ENCODE data around the gene DIAPH1.
"Not testable (repeated sequence)": the region's sequence is repeated elsewhere in the genome, so short reads cannot be mapped to it uniquely, and the experiment has no call there.

Gene DIAPH1

GRCh38 chr5:141623186-141623585, 4.4 kb upstream of the DIAPH1 start:
- no peak for TF ChIP-seq CTCF (IDR thresholded peaks at IDR 0.05; ENCODE audit: low read depth, low read length)
- H3K4me3 ChIP-seq (ENCODE audit: low read depth, low read length): no peak overlapping the region

GRCh38 chr5:141618030-141618803, 583 bp downstream of the DIAPH1 start:
- H3K4me3 ChIP-seq (ENCODE audit: low read depth, low read length): peak overlapping the region; percentile 72
- TF ChIP-seq CTCF (IDR thresholded peaks at IDR 0.05; ENCODE audit: low read depth, low read length): no peak

- H3K4me3 ChIP-seq (ENCODE audit: low read depth, low read length): peak overlapping the region; percentile 72
- no peak for TF ChIP-seq CTCF (IDR thresholded peaks at IDR 0.05; ENCODE audit: low read depth, low read length)
These were observed 1.1 kb downstream of the DIAPH1 start for GRCh38 chr5:141617682-141618029.

DNA sequence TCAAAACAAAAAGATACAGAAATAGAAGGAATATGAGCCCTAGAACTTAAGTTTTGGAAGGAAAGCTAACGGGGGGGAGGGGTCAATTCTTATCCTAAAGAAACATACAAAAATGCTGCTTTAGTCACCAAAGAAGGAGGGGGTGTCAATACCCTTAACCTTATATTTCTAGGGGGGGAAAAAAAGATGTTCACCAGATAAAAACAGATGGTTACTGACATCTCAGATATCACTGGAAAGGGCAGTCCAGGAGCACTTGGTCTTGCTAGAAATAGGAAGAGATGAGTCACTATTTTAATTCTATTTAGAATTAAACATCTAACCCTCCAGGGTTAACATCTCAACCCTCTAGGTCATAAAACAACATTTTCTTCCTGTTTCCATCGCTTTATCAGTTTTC, 1.7 kb downstream of the DIAPH1 start:
- H3K4me3 ChIP-seq (ENCODE audit: low read depth, low read length): no peak overlapping the region; the same call in 1 of the 2 replicates
- no peak for TF ChIP-seq CTCF (IDR thresholded peaks at IDR 0.05; ENCODE audit: low read depth, low read length)

DNA sequence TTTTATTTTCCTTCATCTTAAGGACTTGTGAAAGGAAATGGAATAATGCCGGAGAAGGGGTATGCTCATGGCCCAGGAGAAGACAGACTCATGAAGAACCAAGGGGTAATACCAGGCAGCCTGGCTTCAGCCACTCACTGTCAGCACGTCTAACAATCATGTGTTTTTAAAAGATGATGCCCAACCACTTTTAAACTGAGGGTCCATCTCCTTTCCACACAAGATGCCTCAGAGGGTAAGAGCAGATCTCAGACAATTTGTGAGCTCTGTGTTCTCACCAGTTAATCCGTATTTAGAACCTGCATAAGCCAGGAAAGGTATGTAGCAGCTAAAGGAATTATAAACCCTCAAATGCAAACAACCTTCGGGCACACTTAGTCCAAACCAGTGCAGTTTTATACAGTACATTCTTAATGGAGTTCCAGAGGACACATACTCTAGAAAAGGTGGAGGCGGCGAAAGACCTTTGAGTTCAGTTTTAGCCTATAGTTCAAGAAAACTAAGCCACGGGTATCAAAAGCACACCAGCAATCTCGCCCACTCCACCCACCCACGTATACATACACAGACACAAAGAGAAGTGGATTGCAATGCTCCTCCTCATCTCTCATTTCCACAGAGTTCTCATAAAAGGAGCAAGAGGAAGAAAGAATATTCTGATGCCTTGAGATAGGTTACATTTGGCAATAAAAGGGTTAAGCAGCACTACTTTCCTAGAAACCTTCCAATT, 2.6 kb downstream of the DIAPH1 start:
- H3K4me3 ChIP-seq (ENCODE audit: low read depth, low read length): no peak overlapping the region
- no peak for TF ChIP-seq CTCF (IDR thresholded peaks at IDR 0.05; ENCODE audit: low read depth, low read length)

DNA sequence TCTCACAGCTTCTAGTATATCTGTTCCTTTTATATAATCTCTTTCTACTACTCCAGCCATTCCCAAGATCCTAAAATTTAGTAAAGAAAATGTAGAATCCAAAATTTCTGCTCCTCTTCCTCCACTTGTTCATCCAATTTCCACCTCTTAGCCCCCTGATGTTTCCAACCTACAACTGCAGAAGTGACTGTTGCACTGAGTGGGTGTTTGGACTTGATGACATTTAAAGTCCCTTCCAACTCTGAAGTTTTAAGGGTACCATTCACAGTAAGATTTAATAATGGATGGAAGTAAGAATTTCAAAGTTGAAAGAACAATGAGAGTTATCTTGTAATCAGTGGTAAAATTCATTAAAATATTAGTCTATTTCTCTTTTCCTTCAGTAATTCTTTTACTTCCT, 5.5 kb downstream of the DIAPH1 start:
- TF ChIP-seq CTCF (IDR thresholded peaks at IDR 0.05; ENCODE audit: low read depth, low read length): no peak
- H3K4me3 ChIP-seq (ENCODE audit: low read depth, low read length): no peak overlapping the region

- no peak overlapping the region for H3K4me3 ChIP-seq (ENCODE audit: low read depth, low read length)
- no peak for TF ChIP-seq CTCF (IDR thresholded peaks at IDR 0.05; ENCODE audit: low read depth, low read length)
These were observed 7.5 kb downstream of the DIAPH1 start for GRCh38 chr5:141611289-141611688.

- not testable (repeated sequence) for H3K4me3 ChIP-seq (ENCODE audit: low read depth, low read length)
These were observed 8.9 kb downstream of the DIAPH1 start for GRCh38 chr5:141609921-141610320.
